Activated naive CD4-positive, alpha-beta T cell treated with Interleukin-2 at 50 U/mL for 16 hours (primary cell): ENCODE data around the gene DNAJC1.
"Not testable (repeated sequence)": the region's sequence is repeated elsewhere in the genome, so short reads cannot be mapped to it uniquely, and the experiment has no call there.

Experiments used
- DNase-seq: peaks from one replicate; pipeline ENCODE4 v3.0.0-alpha.2; 2020

Gene DNAJC1

DNA sequence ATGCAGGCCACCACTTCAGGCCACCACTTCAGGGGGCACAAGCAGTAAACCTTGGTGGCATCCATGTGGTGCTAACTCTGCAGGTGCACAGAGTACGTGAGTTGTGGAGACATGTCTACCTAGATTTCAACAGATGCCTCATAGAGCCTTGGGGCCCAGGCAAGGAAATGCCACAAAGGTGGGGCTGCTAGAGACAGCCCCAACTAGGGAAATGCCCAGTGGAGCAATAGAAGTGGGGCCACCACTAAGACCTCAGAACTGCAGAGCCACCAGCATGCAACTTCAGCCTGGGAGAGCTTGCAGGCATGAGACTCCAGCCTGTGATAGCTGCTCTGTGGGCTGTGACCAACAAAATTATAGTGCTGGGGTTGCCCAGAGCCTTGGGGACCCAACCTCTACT is 107.6 kb downstream of the DNAJC1 start:
- no peak for DNase-seq

DNA sequence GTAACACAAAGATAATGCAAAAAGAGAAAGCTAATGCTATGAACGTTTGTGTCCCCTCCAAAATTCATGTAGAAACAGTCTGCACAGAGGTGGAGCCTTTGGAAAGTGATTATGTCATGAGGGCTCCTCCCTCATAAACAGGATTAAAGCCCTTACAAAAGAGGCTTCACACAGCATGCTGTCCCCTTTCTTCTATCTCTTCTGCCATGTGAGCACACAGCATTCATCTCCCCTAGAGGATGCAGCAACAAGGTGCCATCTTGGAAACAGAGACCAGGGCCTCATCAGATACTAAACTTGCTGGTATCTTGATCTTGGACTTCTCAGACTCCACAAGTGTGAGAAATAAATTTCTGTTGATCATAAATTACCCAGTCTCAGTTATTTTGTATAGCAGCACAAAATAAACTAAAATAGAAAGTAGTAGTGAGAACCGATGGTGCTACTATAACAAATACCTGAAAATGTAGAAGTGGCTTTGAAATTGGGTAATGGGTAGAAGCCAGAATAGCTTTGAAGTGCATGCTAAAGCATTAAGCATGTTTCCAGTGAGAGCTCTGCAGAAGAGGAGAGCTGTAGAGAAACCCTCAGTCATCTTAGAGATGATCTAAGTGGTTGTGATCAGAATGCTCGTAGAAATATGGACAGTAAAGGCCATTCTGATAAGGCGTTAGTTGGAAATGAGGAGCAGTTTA is 108.7 kb downstream of the DNAJC1 start:
- DNase-seq: no peak

DNA sequence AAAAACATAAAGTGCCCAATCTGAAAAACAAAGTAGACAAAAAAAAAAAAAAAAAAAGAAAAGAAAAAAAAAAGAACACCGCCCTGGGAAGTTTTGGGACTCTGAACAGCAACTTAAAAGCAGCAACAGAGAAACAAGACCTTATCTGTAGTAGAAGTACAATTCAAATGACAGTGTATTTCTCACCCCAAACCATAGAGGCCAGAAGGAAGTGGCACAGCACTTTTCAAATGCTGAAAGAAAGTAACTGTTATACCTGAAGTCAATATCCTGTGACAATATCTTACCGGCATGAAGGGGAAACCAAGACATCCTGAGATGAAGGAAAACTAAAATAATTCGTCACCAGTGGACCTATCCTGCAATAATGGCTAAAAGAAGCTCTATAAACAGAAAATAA is 112.1 kb downstream of the DNAJC1 start:
- DNase-seq: no peak

DNA sequence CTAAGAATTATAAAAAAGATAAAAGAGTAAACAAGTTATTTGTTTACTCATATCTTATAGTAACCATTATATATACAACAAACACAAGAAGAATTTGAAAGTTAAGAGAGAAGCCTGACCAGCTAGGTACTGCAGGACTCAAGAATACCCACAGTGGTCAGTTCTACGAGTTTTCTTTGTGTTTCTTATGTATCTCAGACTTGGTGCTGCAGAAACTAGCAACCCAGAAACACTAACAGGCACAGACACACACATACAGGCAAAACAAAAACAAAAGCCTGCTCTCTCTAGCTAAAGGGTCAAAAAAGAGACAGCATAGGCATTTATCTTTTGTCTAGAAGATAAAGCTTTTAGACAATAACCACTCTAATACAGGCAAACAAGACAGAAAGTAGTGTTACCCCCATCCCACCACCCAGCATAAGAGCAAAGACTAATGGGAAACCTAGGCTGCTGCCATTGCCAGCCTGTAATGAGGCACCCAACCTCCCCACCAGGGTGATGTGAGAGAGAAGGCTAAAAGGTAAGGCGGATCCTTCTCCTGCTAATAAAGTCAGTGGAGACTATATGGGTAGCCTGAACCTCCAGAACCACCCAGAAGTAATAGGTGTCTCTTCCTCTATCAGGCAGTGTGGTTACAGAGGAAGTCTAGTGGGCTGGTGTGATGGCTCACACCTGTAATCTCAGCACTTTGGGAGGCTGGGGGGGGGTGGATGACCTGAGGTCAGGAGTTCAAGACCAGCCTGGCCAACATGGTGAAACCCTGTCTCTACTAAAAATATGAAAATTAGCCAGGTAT is 113.9 kb downstream of the DNAJC1 start:
- no peak for DNase-seq

DNA sequence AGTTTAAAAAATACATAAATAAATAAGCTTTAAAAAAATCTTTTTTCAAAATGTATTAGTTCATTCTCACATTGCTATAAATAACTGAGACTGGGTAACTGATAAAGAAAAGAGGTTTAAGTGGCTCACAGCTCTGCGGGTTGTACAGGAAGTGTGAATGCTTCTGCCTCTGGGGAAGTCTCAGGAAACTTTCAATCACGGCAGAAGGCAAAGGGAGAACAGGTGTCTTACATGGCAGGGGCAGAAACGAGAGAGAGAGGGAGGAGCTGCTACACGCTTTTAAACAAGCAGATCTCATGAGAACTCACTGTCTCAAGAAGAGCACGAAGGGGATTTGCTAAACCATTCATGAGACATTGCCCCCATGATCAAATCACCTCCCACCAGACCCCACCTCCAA is 114.6 kb downstream of the DNAJC1 start:
- DNase-seq: no peak

DNA sequence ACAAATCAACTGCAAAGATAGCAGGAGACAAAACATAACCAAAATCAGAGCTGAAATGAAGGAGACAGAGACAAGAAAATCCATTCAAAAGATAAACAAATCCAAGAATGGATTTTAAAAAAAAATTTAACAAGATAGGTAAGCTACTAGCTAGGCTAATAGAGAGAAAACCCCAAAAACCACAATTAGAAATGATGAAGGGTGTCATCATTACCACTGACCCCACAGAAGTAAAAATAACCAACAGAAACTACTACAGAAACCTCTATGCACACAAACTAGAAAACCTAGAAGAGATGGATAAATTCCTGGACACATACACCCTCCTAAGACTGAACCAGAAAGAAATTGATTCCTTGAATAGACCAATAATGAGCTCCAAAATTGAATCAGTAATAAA is 117.6 kb downstream of the DNAJC1 start:
- no peak for DNase-seq

DNA sequence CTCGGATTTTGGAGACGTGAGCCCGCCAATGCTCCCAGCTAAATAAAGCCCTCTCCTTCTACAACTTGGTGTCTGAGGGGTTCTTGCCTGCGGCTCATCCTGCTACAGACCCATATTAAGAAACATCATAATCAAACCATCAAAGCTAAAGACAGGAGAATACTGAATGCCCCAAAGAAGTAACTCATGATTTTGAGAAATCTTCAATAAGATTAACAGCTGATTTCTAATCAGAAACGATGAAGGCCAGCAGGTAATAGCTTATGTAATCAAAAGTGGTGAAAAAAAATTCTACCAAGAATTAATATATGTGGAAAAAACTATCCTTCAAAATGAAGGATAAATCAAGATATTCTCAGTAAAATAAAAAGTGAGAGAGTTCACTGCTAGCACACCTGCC is 130.3 kb downstream of the DNAJC1 start:
- DNase-seq: no peak

DNA sequence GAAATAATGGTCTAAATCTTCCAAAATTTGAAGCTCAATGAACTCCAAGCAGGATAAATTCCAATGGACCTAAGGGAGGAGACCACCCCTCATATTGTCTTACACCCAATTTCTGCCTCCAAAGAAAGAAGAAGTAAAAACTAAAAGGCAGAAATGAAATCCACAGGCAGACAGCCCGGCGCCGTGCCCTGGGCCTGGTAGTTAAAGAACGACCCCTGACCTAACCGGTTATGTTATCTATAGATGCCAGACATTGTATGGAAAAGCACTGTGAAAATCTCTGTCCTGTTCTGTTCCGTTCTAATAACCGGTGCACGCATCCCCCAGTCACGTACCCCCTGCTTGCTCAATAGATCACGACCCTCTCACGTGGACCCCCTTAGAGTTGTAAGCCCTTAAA is 130.8 kb downstream of the DNAJC1 start:
- not testable (repeated sequence) for DNase-seq

DNA sequence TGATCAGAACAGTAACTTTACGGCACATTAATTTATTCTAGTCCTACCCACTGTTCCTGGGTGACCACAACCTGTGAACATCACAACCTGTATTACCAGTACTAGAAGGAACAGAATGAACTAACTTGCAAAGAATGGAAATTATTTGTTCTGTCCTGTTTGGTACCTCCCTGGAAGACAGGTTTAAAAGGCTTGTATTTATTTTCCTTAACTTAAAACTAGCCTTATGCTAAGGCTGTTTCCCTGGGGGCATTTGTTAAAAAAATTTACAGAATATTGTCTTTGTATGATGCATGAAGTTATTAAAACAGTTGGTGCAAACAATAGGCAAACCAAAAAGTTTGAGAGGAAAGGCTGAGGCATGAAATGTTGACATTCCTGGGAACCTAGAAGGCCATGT is 132.7 kb downstream of the DNAJC1 start:
- DNase-seq: no peak

DNA sequence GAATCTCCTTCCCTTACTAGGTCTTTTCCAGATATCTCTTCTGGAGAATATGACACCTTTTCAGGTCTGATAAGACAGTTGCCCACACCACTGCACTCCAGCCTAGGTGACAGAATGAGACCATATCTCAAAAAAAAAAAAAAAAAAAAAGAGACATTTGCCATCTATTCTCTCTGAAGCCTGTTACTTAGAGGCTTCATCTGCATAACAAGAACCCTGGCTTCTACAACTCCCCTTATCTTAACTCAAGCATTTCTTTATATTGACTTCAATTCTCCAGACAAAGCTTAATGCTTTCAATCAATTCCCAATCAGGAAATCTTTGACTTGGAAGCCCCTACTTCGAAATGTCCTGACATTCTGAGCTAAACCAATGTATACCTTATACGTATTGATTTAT is 134.4 kb downstream of the DNAJC1 start:
- not testable (repeated sequence) for DNase-seq

DNA sequence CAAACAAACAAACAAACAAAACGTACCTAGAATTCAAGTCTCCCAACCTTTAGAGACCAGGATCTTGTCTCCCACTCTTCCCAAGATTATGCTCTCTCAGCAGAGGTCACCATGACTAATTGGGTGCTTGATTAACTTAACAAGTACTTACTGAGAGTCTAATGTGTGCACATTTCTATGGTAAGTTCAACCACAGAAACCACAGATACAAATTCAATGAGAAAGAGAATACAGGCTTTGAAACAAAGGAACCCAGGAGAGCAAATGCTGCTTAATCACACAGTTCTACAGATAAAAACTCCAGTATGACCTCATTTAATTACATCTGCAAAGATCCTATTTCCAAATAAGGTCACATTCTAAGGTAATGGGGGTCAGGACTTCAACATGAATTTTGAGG is 142.8 kb downstream of the DNAJC1 start:
- DNase-seq: no peak

DNA sequence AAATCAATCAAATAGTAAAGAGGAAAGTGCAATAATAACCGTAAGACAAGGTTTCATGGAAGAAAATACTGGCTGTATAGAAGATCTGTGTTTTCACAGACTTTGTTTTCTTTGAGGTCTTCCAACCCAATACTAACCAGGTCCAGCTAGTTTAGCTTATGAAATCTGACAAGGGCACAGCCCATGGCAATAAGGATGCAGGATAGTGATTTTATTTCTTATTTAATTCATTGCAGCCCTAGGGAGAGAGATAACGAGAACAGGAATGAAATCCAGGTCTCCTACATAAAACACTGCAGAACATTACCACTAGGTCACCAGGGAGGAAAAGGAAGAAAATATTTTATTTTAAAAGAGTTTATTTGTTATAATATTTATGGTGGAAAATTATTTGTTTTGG is 145.1 kb downstream of the DNAJC1 start:
- no peak for DNase-seq

DNA sequence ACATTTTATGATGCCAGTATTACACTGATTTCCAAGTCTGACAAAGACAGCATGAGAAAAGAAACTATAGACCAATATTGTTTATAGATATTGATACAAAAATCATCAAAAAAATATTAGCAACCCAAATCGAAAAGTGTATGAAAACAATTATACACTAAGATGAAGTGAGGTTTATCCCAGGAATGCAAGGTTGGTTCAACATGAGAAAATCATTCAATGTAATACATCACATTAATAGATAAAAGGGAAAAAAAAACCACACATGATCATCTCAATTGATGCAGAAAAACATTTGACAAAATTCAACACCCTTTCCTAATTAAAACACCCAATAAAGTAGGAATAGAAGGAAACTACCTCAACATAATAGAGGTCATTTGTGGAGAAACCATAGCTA is 153.9 kb downstream of the DNAJC1 start:
- no peak for DNase-seq

DNA sequence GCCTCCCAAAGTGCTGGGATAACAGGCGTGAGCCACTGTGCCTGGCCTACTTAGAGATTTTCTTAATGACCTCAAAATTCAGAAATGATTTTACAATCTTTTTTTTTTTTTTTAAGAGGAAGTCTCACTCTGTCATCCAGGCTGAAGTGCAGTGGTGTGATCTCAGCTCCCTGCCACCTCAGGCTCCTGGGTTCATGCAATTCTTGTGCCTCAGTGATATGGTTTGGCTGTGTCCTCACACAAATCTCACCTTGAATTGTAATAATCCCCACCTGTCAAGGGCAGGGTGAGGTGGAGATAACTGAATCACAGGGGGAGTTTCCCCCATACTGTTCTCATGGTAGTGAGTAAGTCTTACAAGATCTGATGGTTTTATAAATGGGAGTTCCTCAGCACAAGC is 159.9 kb downstream of the DNAJC1 start:
- no peak for DNase-seq

DNA sequence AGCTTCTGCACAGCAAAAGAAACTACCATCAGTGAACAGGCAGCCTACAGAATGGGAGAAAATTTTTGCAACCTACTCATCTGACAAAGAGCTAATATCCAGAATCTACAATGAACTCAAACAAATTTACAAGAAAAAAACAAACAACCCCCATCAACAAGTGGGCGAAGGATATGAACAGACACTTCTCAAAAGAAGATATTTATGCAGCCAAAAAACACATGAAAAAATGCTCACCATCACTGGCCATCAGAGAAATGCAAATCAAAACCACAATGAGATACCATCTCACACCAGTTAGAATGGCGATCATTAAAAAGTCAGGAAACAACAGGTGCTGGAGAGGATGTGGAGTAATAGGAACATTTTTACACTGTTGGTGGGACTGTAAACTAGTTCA is 162.3 kb downstream of the DNAJC1 start:
- not testable (repeated sequence) for DNase-seq

DNA sequence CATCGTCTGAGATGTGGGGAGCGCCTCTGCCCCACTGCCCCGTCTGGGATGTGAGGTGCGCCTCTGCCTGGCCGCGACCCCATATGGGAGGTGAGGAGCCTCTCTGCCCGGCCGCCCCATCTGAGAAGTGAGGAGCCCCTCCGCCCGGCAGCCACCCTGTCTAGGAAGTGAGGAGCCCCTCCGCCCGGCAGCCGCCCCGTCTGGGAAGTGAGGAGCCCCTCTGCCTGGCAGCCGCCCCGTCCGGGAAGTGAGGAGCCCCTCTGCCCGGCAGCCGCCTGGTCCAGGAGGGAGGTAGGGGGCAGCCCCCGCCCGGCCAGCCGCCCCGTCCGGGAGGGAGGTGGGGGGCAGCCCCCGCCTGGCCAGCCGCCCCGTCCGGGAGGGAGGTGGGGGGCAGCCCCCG is 166.0 kb downstream of the DNAJC1 start:
- DNase-seq: not testable (repeated sequence)

DNA sequence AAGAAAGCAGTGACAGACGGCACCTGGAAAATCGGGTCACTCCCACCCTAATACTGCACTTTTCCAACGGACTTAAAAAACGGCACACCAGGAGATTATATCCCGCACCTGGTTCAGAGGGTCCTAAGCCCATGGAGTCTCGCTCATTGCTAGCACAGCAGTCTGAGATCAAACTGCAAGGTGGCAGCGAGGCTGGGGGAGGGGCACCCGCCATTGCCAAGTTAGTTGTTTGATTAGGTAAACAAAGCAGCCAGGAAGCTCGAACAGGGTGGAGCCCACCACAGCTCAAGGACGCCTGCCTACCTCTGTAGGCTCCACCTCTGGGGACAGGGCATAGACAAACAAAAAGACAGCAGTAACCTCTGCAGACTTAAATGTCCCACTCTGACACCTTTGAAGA is 169.0 kb downstream of the DNAJC1 start:
- not testable (repeated sequence) for DNase-seq

DNA sequence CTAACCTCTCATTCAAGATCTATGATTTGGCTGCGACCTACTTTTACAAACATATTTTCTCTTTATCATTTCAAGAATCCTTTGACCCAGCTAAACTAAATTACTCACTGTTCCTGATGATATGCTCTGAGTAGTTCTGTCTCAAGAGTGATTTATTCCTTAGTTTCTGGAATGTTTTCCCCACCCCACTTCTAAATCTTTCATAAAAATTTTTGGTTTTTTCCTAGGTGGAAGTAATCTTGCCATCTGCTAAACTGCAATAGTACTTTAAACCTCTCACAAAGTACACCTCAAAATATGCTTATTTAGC is 170.8 kb downstream of the DNAJC1 start:
- no peak for DNase-seq

DNA sequence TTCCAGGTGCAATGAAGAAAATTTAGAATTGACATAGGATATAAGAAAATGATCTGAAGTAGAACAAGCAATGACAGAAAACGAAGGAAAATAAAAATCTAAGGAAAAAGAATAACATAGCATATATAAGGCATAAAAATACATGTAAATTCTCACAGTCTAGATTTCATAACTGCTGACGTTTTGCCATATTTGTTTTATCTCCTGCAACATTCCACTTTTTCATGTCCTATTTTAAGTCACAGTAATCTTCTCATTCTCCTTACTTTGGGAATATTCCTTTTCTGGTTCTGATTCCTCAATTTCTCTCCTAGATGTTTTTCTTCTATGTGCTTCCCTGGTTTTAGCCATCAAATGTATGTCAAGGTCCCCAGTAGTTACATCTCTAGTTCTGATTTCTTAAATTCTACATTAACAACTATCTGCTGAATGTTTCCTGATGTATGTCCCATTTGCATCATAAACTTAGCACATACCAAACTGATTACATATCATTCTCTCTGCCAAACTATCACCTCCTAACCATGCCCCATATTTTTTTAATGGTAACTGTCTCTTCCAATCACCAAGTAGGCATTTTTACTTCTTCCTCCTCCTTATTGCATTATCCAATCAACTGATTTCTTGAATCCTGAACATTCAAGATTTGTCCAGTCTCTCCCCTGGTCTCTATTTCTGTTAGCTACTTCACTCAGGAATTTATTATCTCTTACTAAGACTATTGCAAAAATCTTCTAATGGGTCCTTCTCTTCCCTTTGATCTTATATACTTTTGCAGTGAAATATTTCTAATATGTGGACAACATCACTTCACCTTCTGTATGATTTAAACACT is 171.3 kb downstream of the DNAJC1 start:
- no peak for DNase-seq

DNA sequence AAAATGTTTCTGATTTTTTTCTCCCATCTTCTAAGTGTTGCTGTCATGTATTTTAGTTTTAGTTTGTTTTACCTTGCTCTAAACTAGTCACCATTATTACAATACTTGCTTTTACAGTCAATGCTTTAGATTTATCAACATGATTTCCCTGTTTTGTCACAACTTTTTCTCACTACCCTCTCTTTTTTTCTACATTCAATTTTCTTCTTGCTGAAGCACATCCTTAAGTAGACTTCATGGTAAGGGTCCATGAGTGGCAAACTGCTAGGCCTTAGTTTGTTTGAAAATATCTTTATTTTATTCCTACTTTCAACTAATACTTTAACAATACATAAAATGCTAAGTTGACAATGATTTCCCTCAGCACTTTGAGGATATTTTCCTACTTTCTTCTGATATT is 173.5 kb downstream of the DNAJC1 start:
- DNase-seq: no peak

DNA sequence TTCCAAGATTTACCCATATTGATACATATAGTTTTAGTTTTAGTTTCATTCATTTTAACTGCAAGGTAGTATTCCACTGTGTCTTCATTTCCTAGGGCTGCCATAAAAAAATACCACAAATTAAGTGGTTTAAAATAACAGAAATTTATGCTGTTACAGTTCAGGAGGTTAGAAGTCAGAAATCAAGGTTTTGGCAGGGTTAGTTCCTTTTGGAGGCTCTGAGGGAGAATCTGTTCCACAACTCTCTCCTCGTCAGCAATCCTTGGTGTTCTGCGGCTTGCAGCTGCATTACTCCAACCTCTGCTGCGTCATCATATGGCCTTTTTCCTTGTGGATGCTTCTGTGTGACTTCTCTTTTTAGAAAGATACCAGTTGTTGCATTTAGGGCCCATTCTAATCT is 176.2 kb downstream of the DNAJC1 start:
- no peak for DNase-seq

DNA sequence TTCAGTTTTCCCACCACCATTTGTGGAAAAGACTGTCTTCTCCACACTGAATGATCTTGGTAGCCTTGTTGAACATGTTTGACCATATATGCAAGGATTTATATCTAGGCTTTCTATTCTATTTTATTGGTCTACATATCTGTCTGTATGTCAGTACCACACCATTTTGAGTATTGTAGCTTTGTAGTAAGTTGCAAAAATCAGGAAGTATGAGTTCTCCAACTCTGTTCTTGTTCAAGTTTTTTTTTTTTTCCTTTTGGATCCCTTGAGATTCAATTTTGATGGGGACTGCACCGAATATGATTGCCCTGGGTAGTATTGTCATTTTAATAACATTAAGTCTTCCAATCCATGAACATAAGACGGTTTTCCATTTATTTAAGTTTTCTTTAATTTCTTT is 176.8 kb downstream of the DNAJC1 start:
- DNase-seq: no peak

DNA sequence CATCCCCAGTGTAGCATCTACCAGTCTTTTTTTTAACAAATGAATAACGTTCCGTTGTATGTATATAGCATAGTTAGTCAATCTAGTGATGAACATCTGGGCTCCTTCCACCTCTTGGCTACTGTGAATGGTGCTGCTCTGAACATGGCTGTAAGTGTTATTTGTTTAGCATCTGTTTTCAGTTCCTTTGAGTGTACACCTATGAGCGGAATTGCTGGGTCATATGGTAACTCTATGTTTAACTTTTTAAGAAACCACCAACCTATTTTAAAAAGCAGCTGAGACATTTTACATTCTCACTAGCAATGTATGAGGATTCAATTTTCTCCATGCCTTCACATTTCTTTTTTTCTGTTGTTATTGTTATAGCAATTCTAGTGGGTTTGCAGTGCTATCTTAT is 178.2 kb downstream of the DNAJC1 start:
- no peak for DNase-seq

DNA sequence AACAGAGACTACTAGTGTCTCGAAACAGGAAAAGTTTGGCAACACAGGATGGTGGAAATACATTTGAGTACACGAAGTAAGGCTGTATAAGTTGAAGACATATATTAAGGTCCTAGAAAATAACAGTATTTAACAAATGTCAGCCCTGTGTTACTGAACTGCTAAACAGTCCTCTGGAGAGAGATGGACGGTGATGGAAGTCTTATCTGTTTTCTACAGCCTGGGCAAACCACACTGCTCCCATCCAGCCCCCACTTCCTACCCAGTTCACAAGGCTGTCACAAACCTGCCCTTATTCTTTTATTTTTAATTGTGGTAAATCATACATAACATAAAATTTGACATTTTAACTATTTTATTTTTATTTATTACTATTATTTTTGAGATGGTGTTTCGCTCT is 179.1 kb downstream of the DNAJC1 start:
- DNase-seq: no peak
